ENCODE data around the gene C19orf73.
"Not testable (repeated sequence)": the region's sequence is repeated elsewhere in the genome, so short reads cannot be mapped to it uniquely, and the experiment has no call there.

C19orf73 gene

DNA sequence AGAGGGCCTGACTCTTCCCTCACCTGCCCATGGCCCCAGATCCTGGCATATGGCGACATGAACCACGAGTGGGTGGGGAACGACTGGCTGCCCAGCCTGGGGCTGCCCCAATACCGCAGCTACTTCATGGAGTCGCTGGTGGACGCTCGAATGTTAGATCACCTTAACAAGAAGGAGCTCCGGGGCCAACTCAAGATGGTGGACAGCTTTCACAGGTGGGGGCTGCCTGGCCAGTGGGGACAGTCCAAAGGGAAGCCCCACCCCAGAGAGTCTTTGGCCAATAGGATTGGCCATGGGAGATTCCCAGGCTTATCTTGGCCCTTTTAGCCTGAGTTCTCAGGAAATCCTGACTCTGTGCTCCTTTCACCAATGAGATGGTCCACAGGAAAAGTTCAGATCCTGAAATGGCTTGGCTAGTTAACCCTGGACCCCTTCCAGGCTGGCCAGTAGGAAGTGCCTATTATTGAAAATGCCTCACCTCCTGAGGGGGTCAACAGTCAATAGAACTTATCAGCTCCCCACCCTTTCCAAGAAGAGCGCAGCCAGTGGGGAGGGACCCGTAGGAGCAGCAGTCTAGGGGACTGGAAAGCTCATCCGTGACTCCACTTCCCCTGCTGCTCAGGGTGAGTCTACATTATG is 29.2 kb upstream of the C19orf73 start:
- no peaks in the 10 kb centered on the region for H3K9me2 ChIP-seq (replicated peaks; ENCODE audit: low read depth, low read length)
- no peaks in the 10 kb centered on the region for H3K9me3 ChIP-seq (ENCODE audit: insufficient read depth, low read depth, low read length)
- no peaks in the 10 kb centered on the region for H3K79me2 ChIP-seq (ENCODE audit: insufficient read depth, low read length)
- H3K36me3 ChIP-seq (ENCODE audit: insufficient read depth, low read length) = no peaks in the 10 kb centered on the region
- no peaks in the 10 kb centered on the region for H4K20me1 ChIP-seq (ENCODE audit: insufficient read depth, low read length, poor library complexity, severe bottlenecking)
- no peaks in the 10 kb centered on the region for H3F3A ChIP-seq (ENCODE audit: low read depth)
- TF ChIP-seq EZH2phosphoT487 (IDR thresholded peaks at IDR 0.05; ENCODE audit: borderline replicate concordance) (no peak), CTCF (conservative IDR thresholded peaks at IDR 0.05; ENCODE audit: low read length) (no peak)
- H3K4me2 ChIP-seq (ENCODE audit: low read depth, low read length, poor library complexity, severe bottlenecking) = no peak overlapping the region
- H3K4me1 ChIP-seq (ENCODE audit: insufficient read depth, low read length, poor library complexity, severe bottlenecking) = peaks cover 18% of the 10 kb centered on the region
- H3K9ac ChIP-seq (ENCODE audit: low read depth, low read length, poor library complexity, severe bottlenecking) = no peak overlapping the region
- H2AFZ ChIP-seq (ENCODE audit: low read length) = no peak overlapping the region
- no peaks in the 10 kb centered on the region for H3K27me3 ChIP-seq (ENCODE audit: insufficient read depth, low read length, poor library complexity, severe bottlenecking)
- H3K4me3 ChIP-seq (ENCODE audit: low read length, poor library complexity, severe bottlenecking) = no peak overlapping the region

DNA sequence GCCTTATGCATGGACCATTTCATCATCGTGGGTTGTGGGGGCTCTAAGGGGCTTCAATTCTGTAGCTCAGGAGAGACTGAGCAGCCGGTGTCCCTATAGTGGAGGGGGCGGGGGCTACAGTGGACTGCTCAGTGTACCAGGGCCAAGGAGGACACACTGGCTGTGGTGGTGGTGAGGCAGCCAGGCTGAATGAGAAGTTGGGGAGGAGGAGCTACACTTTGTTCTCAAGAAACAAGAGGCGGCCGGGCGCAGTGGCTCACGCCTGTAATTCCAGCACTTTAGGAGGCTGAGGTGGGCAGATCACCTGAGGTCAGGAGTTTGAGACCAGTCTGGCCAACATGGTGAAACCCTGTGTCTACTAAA is 27.4 kb upstream of the C19orf73 start:
- H3F3A ChIP-seq (ENCODE audit: low read depth); H3K36me3 ChIP-seq (ENCODE audit: insufficient read depth, low read length); H3K79me2 ChIP-seq (ENCODE audit: insufficient read depth, low read length); H4K20me1 ChIP-seq (ENCODE audit: insufficient read depth, low read length, poor library complexity, severe bottlenecking); H3K9me3 ChIP-seq (ENCODE audit: insufficient read depth, low read depth, low read length); H3K27me3 ChIP-seq (ENCODE audit: insufficient read depth, low read length, poor library complexity, severe bottlenecking); H3K9me2 ChIP-seq (replicated peaks; ENCODE audit: low read depth, low read length): not testable (repeated sequence)
- Histone ChIP-seq H3K4me1 (ENCODE audit: insufficient read depth, low read length, poor library complexity, severe bottlenecking) (peaks cover 18% of the 10 kb centered on the region), H3K4me3 (ENCODE audit: low read length, poor library complexity, severe bottlenecking) (peak overlapping the region; percentile 68), H3K9ac (ENCODE audit: low read depth, low read length, poor library complexity, severe bottlenecking) (peak overlapping the region; percentile 49), H3K4me2 (ENCODE audit: low read depth, low read length, poor library complexity, severe bottlenecking) (peak overlapping the region; percentile 70), H2AFZ (ENCODE audit: low read length) (peak overlapping the region; percentile 81)

GRCh38 chr19:49145573-49146407 is 26.8 kb upstream of the C19orf73 start:
- Histone ChIP-seq H3K27me3 (ENCODE audit: insufficient read depth, low read length, poor library complexity, severe bottlenecking) (no peaks in the 10 kb centered on the region), H3K36me3 (ENCODE audit: insufficient read depth, low read length) (no peaks in the 10 kb centered on the region), H3K4me2 (ENCODE audit: low read depth, low read length, poor library complexity, severe bottlenecking) (peak overlapping the region; percentile 70), H3F3A (ENCODE audit: low read depth) (no peaks in the 10 kb centered on the region), H3K9me3 (ENCODE audit: insufficient read depth, low read depth, low read length) (no peaks in the 10 kb centered on the region), H3K9me2 (replicated peaks; ENCODE audit: low read depth, low read length) (no peaks in the 10 kb centered on the region), H3K4me1 (ENCODE audit: insufficient read depth, low read length, poor library complexity, severe bottlenecking) (peaks cover 18% of the 10 kb centered on the region), H4K20me1 (ENCODE audit: insufficient read depth, low read length, poor library complexity, severe bottlenecking) (no peaks in the 10 kb centered on the region), H3K79me2 (ENCODE audit: insufficient read depth, low read length) (no peaks in the 10 kb centered on the region), H3K4me3 (ENCODE audit: low read length, poor library complexity, severe bottlenecking) (peak overlapping the region; percentile 68), H3K9ac (ENCODE audit: low read depth, low read length, poor library complexity, severe bottlenecking) (peak overlapping the region; percentile 49), H2AFZ (ENCODE audit: low read length) (peak overlapping the region; percentile 81)
- TF ChIP-seq EZH2phosphoT487 (IDR thresholded peaks at IDR 0.05; ENCODE audit: borderline replicate concordance) = no peak
- peak; percentile 96 for TF ChIP-seq CTCF (conservative IDR thresholded peaks at IDR 0.05; ENCODE audit: low read length)

All from Loucy (cell line).